NCI-H2107 treated with DMSO at 0.1 percent for 48 hours (cell line): Measurements from ENCODE around the gene MORF4L2.
"Not testable (repeated sequence)": the region's sequence is repeated elsewhere in the genome, so short reads cannot be mapped to it uniquely, and the experiment has no call there.

Source experiments
- DNase-seq: peaks from one replicate; lab custom pipeline; 2025; ENCODE audit not compliant: unreplicated experiment; lab: John Stamatoyannopoulos, UW

Gene MORF4L2

DNA sequence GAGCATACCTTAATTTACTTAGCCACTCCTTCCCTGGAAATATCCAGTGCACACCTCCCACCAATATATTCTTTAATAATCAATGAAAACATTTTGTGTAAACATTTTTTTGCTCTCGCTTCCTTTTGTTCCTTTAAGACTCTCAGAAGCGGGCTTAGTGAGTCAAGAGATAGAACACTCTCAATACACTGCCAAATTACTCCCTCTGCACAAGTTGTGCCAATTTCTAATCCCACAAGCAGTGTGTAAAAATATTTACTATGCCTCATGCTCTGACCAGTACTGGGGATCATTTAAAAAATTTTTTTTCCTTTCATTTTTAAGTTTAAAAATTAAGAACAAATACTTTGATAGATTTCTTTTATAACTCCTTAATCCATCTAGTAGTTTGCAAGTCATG, 5.1 kb downstream of the MORF4L2 start:
- DNase-seq: no peak

- no peak for DNase-seq
Observed at GRCh38 chrX:103678199-103678993, 8.1 kb downstream of the MORF4L2 start.

GRCh38 chrX:103674531-103675454, 11.7 kb downstream of the MORF4L2 start:
- DNase-seq: no peak

DNA sequence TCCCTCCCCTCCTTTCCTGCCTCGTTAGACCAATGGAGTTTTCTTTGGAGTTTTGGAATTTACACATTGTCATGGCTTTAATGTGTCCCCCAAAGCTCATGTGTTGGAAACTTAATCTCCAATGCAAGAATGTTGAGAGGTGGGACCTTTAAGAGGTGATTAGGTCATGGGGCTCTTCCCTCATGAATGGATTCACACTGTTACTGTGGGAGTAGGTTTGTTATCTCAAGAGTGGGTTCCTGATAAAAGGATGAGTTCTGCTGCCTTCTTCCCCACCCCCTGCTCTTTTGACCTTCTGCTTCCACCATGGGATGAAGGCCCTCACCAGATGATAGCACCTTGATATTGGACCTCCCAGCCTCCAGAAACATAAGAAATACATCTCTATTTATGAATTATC, 16.8 kb downstream of the MORF4L2 start:
- DNase-seq: no peak

GRCh38 chrX:103666202-103667107, 20.0 kb downstream of the MORF4L2 start:
- no peak for DNase-seq

GRCh38 chrX:103663981-103664762, 22.3 kb downstream of the MORF4L2 start:
- no peak for DNase-seq

DNA sequence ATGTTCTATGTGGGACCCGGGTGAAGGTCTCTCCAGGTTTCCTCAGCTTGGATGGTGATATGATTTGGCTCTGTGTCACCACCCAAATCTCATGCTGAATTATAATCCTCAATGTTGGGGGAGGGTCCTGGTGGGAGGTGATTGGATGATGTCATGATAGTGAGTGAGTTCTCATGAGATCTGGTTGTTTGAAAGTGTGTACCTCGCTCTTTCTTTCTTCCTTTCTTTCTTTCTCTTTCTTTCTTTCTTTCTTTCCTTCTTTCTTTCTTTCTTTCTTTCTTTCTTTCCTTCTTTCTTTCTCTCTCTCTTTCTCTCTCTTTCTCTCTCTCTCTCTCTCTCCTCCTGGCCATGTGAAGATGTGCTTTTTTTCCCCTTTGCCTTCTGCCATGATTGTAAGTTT, 27.0 kb downstream of the MORF4L2 start:
- not testable (repeated sequence) for DNase-seq

DNA sequence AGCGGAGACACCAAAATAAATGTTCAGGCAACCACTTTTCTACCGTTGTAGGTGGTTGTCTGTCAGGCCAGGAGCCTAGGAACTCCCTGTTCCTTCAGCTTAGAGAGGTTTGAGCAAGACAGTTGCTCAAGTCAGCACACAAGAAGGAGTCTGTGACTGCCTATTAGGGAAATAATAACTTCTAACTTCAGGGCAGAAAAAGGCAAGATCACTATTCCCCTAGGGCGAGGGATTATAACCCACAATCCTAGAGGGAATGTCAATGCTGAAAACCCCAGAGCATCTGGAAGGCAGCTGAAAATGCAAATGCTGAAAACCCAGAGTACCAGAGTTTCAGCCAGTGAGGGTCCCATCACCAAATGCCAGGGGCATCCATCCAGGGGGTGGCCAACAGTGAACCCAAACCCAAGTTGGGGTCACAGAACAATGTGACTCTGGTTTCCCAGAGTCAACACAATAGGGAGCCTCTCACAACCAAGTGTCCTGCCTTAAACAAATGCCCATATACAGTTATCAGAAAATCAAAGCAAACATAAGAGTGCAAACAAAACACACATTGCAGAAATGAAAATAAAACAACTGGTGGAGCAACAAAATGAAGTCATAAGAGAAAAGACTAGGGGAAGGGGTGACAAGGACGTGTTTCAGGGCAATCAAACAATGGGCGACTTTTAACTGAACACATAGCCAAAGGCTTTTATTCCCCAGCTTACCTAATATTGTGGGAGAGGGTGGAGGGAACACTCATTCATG, 27.6 kb downstream of the MORF4L2 start:
- DNase-seq: no peak

DNA sequence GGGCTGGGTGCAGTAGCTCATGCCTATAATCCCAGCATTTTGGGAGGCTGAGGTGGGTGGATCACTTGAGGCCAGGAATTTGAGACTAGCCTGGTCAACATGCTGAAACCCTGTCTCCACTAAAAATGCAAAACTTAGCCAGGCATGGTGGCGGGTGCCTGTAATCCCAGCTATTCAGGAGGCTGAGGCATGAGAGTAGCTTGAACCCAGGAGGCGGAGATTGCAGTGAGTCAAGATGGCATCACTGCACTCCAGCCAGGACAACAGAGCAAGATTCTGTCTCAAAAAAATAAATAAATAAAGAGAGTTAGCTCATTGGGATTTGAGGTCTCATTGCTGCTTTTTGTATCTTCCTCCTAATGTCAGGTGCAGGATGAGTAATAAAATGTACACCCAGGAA, 29.4 kb downstream of the MORF4L2 start:
- DNase-seq: not testable (repeated sequence)

DNA sequence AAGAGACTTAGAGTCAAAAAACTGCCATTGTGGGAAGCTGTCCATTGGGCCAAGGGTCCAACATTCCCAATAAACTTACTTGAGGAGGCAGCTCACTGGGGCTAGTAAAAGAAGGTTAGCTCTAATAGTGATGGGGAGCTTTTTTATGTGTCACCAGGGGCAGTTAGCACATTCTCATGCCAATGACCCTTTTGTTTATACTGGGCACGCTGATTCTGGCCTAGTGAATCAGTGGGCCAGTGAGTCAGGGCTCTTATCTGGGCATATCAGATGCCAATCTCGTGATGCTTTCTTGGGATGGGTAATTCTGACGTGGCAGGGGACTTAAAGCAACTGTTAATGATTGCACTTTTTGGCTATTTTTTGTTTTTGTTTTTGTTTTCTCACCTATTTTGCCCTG, 29.9 kb downstream of the MORF4L2 start:
- no peak for DNase-seq

DNA sequence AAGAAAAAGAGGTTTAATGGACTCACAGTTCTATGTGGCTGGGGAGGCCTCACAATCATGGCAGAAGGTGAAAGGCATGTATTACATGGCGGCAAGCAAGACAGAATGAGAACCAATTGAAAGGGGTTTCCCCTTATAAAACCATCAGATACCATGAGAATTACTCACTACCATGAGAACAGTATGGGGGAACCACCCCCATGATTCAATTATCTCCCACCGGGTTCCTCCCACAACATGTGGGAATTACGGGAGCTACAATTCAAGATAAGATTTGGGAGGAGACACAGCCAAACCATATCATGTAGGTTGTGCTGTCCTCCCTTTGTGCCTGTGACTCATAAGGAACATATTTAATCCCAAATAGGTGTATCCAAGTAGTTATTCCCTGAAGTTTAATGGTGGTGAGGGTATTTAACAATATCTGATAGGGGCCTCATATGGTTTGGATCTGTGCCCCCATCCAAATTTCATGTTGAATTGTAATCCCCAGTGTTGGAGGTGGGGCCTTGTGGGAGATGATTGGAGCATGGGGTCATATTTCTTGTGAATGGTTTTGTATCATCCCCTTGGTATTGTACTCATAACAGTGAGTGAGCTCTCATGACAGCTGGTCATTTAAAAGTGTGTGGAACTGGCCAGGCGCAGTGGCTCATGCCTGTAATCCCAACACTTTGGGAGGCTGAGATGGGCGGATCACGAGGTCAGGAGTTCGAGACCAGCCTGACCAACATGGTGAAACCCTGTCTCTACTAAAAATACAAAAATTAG, 31.1 kb downstream of the MORF4L2 start:
- DNase-seq: not testable (repeated sequence)

- DNase-seq: peak; percentile 28
Observed at GRCh38 chrX:103651151-103651773, 35.2 kb downstream of the MORF4L2 start.

DNA sequence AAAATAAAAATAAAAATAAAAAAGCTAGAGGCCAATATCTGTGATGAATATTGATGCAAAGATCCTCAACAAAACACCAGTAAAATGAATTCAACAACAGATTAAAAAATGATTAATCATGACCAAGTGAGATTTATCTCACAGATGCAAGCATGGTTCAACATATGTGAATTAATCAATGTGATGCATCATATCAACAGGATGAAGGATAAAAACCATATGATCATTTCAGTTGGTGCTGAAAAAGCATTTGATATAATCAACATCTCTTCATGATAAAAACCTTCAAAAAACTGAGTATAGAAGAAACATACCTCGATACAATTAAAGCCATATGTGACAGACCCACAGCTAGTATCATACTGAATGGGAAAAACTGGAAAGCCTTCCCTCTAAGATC, 38.9 kb downstream of the MORF4L2 start:
- DNase-seq: no peak

DNA sequence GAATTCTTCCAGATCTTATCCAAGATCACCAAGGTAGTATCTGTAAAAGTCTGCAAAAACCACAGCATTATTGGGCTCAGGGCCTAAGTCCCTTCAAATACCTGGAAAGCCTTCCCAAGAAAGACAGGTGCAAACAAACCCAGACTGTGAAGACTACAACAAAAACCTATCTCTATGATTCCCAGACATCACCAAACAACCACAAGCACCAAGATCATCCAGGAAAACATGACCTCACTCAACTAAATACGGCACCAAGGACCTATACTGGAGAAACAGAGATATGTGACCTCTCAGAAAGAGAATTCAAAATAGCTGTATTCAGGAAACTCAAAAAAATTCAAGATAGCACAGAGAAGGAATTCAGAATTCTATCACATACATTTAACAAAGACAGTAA, 42.4 kb downstream of the MORF4L2 start:
- DNase-seq: no peak

DNA sequence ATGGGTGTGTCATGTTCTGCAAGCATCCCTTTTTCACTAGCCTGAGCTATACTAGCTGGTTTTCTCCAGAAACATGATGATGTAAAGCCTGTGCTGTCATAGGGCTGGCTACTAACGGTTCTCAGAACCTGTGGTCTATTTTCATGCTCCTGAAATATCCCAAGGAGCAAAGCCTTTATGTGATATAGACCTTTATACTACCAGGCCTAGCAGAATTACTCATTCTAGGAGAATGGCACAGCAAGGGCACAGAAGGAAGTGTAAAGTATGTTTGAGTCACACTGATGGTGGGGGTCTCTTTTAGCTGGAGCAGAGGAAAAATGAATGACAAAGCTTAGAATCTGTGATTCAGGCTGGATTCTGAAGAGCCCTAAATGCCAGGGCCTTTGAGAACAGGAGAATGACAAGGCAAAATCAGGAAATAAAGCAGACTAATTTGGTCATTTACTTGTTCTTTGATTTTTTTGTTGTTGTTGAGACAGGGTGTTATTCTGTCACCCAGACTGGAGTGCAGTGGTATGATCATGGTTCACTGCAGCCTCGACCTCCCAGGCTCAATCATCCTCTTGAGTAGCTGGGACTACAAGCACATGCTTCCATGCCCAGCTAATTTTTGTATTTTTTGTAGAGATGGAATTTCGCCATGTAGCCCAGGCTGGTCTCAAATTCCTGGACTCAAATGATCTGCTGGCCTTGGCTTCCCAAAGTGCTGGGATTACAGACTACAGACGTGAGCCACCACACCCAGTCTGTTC, 45.9 kb downstream of the MORF4L2 start:
- DNase-seq: no peak

DNA sequence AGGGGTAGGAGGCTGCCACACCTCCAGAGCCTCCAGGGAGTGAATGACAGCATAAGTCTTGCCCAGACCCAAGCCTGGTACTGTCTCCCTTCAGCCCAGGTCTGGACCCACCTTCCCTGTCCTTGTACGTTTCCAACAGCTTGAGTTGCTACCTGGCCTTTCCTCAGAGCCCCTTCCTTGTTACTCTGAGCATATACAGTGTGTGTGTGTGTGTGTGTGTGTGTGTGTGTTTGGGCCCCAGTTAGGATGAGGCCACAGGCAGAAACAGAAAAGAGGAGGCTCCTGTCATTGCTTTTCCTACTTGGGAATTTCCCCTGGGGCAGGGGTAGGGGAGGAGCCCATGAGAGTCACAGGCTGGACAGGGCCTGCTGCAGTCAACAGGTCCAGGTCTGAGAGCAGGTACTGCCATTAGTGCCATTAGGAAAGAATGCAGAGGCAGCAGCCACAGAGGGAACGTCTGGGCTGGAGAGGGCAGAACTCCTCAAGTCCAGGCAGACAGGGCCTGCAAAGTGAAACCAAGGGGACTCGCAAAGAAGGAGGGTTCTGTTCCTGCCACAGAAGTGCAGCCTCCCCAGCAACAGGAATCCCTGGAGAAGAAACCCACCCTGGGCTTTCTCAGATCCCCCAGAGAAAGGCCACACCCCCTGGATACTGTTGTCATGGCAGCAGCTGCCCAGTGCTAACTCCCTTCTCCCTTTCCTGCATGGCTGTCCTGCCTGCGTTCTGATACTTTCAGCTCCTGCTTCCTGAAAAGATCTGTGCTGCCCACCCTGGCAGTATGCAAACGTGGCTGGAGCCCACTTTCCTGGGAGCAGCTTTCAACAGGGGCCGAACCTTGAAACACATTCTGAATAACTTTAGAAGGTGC, 47.8 kb downstream of the MORF4L2 start:
- DNase-seq: peak; percentile 29
